Trophoblast cell (in vitro differentiated cells and primary cell): ENCODE results near the gene ELFN1.

Experiments used
- DNase-seq, 2 donors: peaks; one replicate each; pipeline ENCODE4 v3.0.0-alpha.2; 2016
- H2AFZ ChIP-seq: 2 replicates; pipeline ENCODE4 v1.6.1; 2013; ENCODE audit warnings: low read length, moderate library complexity, mild to moderate bottlenecking; ENCODE audit not compliant: insufficient read depth, poor library complexity
- H2AK5ac ChIP-seq: 2 replicates; pipeline ENCODE4 v1.6.1; 2013; ENCODE audit warnings: mild to moderate bottlenecking, low read length
- H2BK120ac ChIP-seq: 2 replicates; pipeline ENCODE4 v1.6.1; 2013; ENCODE audit warnings: low read length, mild to moderate bottlenecking, moderate library complexity; ENCODE audit not compliant: insufficient read depth, poor library complexity
- H2BK12ac ChIP-seq: 2 replicates; pipeline ENCODE4 v1.6.1; 2013; ENCODE audit warnings: mild to moderate bottlenecking, low read length, moderate library complexity
- H2BK5ac ChIP-seq: 2 replicates; pipeline ENCODE4 v1.6.1; 2013; ENCODE audit warnings: low read length, low read depth, moderate library complexity, mild to moderate bottlenecking; ENCODE audit not compliant: poor library complexity
- H3K14ac ChIP-seq: 2 replicates; pipeline ENCODE4 v1.6.1; 2013; ENCODE audit warnings: mild to moderate bottlenecking, low read length
- H3K18ac ChIP-seq: 2 replicates; pipeline ENCODE4 v1.6.1; 2013; ENCODE audit warnings: mild to moderate bottlenecking, low read length
- H3K23ac ChIP-seq: 2 replicates; pipeline ENCODE4 v1.6.1; 2013; ENCODE audit warnings: low read length
- H3K27ac ChIP-seq: 2 replicates; pipeline ENCODE4 v1.5.1; 2013; ENCODE audit warnings: low read depth, mild to moderate bottlenecking, inconsistent platforms, low read length, moderate library complexity
- H3K27me3 ChIP-seq: 2 replicates; pipeline ENCODE4 v1.6.1; 2013; ENCODE audit warnings: inconsistent platforms, mild to moderate bottlenecking, low read length, moderate library complexity; ENCODE audit not compliant: insufficient read depth
- H3K36me3 ChIP-seq, 2 experiments: 1 replicate in 1 of 2; 2 replicates in 1 of 2; pipeline ENCODE4 v1.6.1; 2013; ENCODE audit warnings: low read length in 2 of 2, mild to moderate bottlenecking in 2 of 2, moderate library complexity in 1 of 2; ENCODE audit not compliant: insufficient read depth in 2 of 2, control insufficient read depth in 1 of 2
- H3K4ac ChIP-seq: 2 replicates; pipeline ENCODE4 v1.6.1; 2013; ENCODE audit warnings: low read depth, mild to moderate bottlenecking, low read length, moderate library complexity
- H3K4me1 ChIP-seq, 2 experiments: 1 replicate in 1 of 2; 2 replicates in 1 of 2; pipeline ENCODE4 v1.6.1; 2013; ENCODE audit warnings: low read length in 2 of 2, mild to moderate bottlenecking in 2 of 2, moderate library complexity in 1 of 2; ENCODE audit not compliant: insufficient read depth in 2 of 2, control insufficient read depth in 1 of 2
- H3K4me2 ChIP-seq: 2 replicates; pipeline ENCODE4 v1.6.1; 2013; ENCODE audit warnings: inconsistent platforms, mild to moderate bottlenecking, low read length, moderate library complexity
- H3K4me3 ChIP-seq: 2 replicates; pipeline ENCODE4 v1.5.1; 2013; ENCODE audit warnings: mild to moderate bottlenecking, low read depth, low read length, inconsistent platforms
- H3K79me1 ChIP-seq: one replicate; pipeline ENCODE4 v1.6.1; 2013; ENCODE audit warnings: low read length
- H3K79me2 ChIP-seq: 2 replicates; pipeline ENCODE4 v1.6.1; 2013; ENCODE audit warnings: low read length, mild to moderate bottlenecking; ENCODE audit not compliant: control insufficient read depth, insufficient read depth, poor library complexity
- H3K9ac ChIP-seq: 2 replicates; pipeline ENCODE4 v1.6.1; 2013; ENCODE audit warnings: mild to moderate bottlenecking, low read length
- H3K9me3 ChIP-seq: 2 replicates; pipeline ENCODE4 v1.6.1; 2013; ENCODE audit warnings: low read depth, mild to moderate bottlenecking, control low read depth, inconsistent platforms, low read length; ENCODE audit not compliant: insufficient read depth
- H4K12ac ChIP-seq: 2 replicates; pipeline ENCODE4 v1.6.1; 2013; ENCODE audit warnings: low read depth, mild to moderate bottlenecking, low read length, moderate library complexity
- H4K8ac ChIP-seq: 2 replicates; pipeline ENCODE4 v1.6.1; 2013; ENCODE audit warnings: low read depth, mild to moderate bottlenecking, low read length, moderate library complexity
- H4K91ac ChIP-seq: one replicate; pipeline ENCODE4 v1.6.1; 2013; ENCODE audit warnings: low read depth, mild to moderate bottlenecking, low read length, moderate library complexity
- WGBS: extraction: QIAGEN DNeasy Blood & Tissue Kit; methylation state at CpG from one replicate; pipeline ENCODE4 v1.1.7; 2013; ENCODE audit warnings: missing lambda C conversion rate; ENCODE audit not compliant: insufficient read length, insufficient coverage; ENCODE audit errors: extremely low coverage; 5-methylcytosine and 5-hydroxymethylcytosine counted together

The ELFN1 gene

DNA sequence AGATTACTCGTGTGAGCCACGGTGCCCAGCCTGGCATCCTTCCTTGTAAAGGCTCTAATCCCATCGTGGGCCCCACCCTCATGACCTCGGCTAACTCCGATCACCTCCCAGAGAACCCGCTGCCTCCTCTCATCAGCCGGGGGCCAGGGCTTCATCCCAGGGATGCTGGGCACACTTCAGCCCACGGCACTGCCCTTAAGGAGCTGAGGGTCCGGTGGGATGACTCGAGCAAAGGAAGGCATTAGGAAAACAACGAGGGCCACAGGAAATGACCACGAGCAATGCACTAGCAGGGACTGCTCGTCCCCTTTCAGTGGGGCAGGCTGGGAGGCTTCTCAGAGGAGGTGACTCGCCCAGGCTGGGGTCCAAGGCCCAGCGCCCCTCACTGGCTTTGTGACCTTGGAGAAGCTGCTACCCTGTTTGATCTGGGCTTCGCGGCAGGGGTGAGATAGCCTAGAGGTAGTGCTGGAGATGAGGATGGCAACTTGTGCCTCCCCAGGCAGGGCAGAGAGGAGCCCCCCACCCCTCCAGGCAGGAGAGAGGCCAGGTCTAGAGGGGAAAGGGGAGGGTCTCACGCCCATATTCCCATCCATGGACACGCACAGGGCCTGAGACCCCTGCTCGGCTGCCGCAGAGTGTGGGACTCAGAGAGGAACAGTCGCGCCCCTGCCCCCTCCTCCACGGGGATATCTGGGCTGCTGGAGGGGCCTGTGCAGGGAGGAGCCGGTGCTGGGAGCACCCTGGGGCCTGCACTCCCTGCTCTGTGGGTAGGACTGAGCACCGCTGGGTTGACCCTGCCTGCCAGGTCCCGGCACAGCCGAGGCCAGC lies 26.8 kb downstream of the ELFN1 start:
- no peak overlapping the region for H3K27ac ChIP-seq
- H2AK5ac ChIP-seq = no peak overlapping the region
- no peak overlapping the region for H3K4ac ChIP-seq
- no peak overlapping the region for H4K12ac ChIP-seq
- H3K36me3 ChIP-seq = no peaks in the 10 kb centered on the region
- H4K91ac ChIP-seq = no peak overlapping the region
- no peaks in the 10 kb centered on the region for H3K4me1 ChIP-seq
- no peaks in the 10 kb centered on the region for H3K79me1 ChIP-seq
- H3K9ac ChIP-seq = no peak overlapping the region
- no peak for DNase-seq
- H3K4me2 ChIP-seq = no peak overlapping the region
- no peak overlapping the region for H3K18ac ChIP-seq
- H3K4me3 ChIP-seq = no peak overlapping the region
- H3K9me3 ChIP-seq = peaks cover 4% of the 10 kb centered on the region
- H2AFZ ChIP-seq = no peak overlapping the region
- H3K27me3 ChIP-seq = no peaks in the 10 kb centered on the region
- WGBS = no CpG with 5 or more reads among the region's 28 CpGs
- no peak overlapping the region for H4K8ac ChIP-seq
- H2BK5ac ChIP-seq = no peak overlapping the region
- no peak overlapping the region for H3K23ac ChIP-seq
- no peak overlapping the region for H3K14ac ChIP-seq
- H2BK12ac ChIP-seq = no peak overlapping the region
- H2BK120ac ChIP-seq = no peak overlapping the region
- no peaks in the 10 kb centered on the region for H3K79me2 ChIP-seq

DNA sequence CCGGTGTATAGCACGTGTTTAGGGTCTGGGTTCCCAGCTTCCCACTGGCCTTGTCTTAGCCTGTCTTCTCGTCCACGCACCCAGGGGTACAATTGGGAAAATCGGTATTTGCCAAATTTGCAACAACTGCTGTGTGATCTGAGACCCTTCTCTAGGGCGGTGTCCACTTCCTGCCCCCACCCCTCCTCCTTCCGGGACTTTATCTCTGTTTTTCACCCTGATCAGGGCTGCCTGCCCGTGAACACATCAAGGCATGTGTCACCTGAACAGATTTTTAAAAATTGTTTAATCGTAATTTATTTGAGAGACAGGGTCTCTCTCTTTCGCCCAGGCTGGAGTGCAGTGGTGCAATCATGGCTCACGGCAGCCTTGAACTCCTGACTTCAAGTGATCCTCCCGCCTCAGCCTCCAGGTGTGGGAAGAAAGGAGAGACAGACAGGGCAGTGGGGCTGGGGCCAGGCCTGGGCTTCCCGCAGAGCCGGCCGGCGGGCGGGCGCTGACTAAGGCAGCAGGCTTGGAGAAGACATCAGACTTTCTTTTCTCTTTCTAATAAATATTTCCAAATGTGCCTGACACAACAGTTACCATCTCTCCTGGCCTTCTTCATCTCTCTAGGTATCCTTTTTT lies 27.5 kb downstream of the ELFN1 start:
- Histone ChIP-seq H3K79me1 (no peaks in the 10 kb centered on the region), H3K4me3 (no peak overlapping the region), H4K91ac (no peak overlapping the region), H3K23ac (no peak overlapping the region), H3K4me2 (no peak overlapping the region), H3K36me3 (no peaks in the 10 kb centered on the region), H4K12ac (no peak overlapping the region), H2BK12ac (no peak overlapping the region), H3K18ac (no peak overlapping the region), H2AFZ (no peak overlapping the region), H3K27ac (no peak overlapping the region), H3K79me2 (no peaks in the 10 kb centered on the region), H3K9ac (no peak overlapping the region), H2BK120ac (no peak overlapping the region), H3K4ac (no peak overlapping the region), H3K14ac (no peak overlapping the region), H3K9me3 (peaks cover 4% of the 10 kb centered on the region), H4K8ac (no peak overlapping the region), H2AK5ac (no peak overlapping the region), H3K4me1 (no peaks in the 10 kb centered on the region), H3K27me3 (no peaks in the 10 kb centered on the region), H2BK5ac (no peak overlapping the region)
- no peak for DNase-seq
- no CpG with 5 or more reads among the region's 18 CpGs for WGBS

DNA sequence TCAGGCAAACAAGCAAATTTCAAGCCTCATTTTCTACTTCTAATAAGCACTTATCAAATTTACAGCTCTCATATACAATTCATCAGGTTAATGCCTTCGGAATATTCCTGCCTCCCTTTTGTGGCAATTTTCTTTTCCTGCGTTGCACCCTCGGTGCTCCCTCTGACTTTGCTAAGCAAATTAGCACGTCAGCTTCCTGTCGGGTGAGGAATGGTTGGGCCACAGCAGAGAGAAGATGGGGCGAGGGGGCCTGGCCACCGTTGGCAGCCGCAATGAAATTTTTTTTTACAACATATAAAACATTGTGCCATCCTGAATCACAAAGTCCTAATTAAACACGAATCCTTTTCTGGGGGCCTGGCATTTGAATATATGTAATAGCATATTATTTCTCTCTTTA lies 28.1 kb downstream of the ELFN1 start:
- H3K4me1 ChIP-seq = no peaks in the 10 kb centered on the region
- H3K27me3 ChIP-seq = no peaks in the 10 kb centered on the region
- H3K79me2 ChIP-seq = no peaks in the 10 kb centered on the region
- H3K4me3 ChIP-seq = no peak overlapping the region
- no CpG with 5 or more reads among the region's 9 CpGs for whole genome bisulfite sequencing
- no peak overlapping the region for H3K23ac ChIP-seq
- no peak overlapping the region for H3K18ac ChIP-seq
- H3K79me1 ChIP-seq = no peaks in the 10 kb centered on the region
- H3K4ac ChIP-seq = no peak overlapping the region
- H2AK5ac ChIP-seq = no peak overlapping the region
- no peak overlapping the region for H3K27ac ChIP-seq
- H4K91ac ChIP-seq = no peak overlapping the region
- H2AFZ ChIP-seq = no peak overlapping the region
- no peaks in the 10 kb centered on the region for H3K36me3 ChIP-seq
- H2BK5ac ChIP-seq = no peak overlapping the region
- H4K8ac ChIP-seq = no peak overlapping the region
- no peak for DNase-seq
- no peak overlapping the region for H3K9ac ChIP-seq
- H4K12ac ChIP-seq = no peak overlapping the region
- H3K14ac ChIP-seq = no peak overlapping the region
- peaks cover 6% of the 10 kb centered on the region for H3K9me3 ChIP-seq
- no peak overlapping the region for H2BK12ac ChIP-seq
- no peak overlapping the region for H3K4me2 ChIP-seq
- H2BK120ac ChIP-seq = no peak overlapping the region

DNA sequence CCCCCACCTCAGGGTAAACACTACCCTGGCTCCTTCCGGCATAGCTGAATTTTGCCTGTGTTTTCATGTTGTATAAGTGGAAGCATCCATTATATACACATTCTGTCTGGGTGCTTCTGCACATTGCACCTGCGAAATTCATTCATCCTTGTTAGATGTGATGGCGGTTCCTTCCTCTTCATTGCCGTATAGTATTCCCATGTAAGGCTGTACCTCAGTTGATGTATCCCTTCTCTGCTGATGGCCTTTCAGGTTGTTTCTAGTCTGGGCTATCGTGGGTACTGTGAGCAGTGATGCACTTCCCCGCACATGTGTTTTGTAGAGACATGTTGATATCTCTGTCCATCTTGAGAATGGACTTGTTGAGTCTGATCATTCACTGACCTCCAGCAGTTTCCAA lies 28.9 kb downstream of the ELFN1 start:
- Histone ChIP-seq H2BK120ac (no peak overlapping the region), H3K23ac (no peak overlapping the region), H3K4me2 (no peak overlapping the region), H3K14ac (no peak overlapping the region), H3K4ac (no peak overlapping the region), H3K27ac (no peak overlapping the region), H3K36me3 (no peaks in the 10 kb centered on the region), H3K27me3 (no peaks in the 10 kb centered on the region), H3K9me3 (peaks cover 6% of the 10 kb centered on the region), H3K79me1 (no peaks in the 10 kb centered on the region), H2BK12ac (no peak overlapping the region), H4K91ac (no peak overlapping the region), H4K12ac (no peak overlapping the region), H2BK5ac (no peak overlapping the region), H3K4me3 (no peak overlapping the region), H3K79me2 (no peaks in the 10 kb centered on the region), H4K8ac (no peak overlapping the region), H3K9ac (no peak overlapping the region), H3K18ac (no peak overlapping the region), H2AFZ (no peak overlapping the region), H3K4me1 (no peaks in the 10 kb centered on the region), H2AK5ac (no peak overlapping the region)
- no peak for DNase-seq
- WGBS = no CpG with 5 or more reads among the region's 6 CpGs
